ENCODE measurements around the gene NIF3L1.

NIF3L1 gene

GRCh38 chr2:200888704-200889625 lies at the start of gene NIF3L1, which contains the start of gene PPIL3:
NIF3L1 (plus strand) TSS chr2:200889371; CDS start chr2:200891944, 2,573 bp downstream.
PPIL3 (minus strand) TSS chr2:200889077; CDS start chr2:200887615, 1,462 bp downstream.
- DNase-seq: peak; percentile 91

GRCh38 chr2:200839513-200839912 lies 49.7 kb upstream of the NIF3L1 start:
- no peak for DNase-seq

- no peak for DNase-seq
These were observed 44.9 kb upstream of the NIF3L1 start for GRCh38 chr2:200843993-200844948.

- DNase-seq: no peak
These were observed 44.0 kb upstream of the NIF3L1 start for GRCh38 chr2:200845194-200845593.

- no peak for DNase-seq
These were observed 43.4 kb upstream of the NIF3L1 start for GRCh38 chr2:200845669-200846325.

- no peak for DNase-seq
These were observed 41.9 kb upstream of the NIF3L1 start for GRCh38 chr2:200847269-200847668.

GRCh38 chr2:200847939-200848338 lies 41.2 kb upstream of the NIF3L1 start:
- no peak for DNase-seq

GRCh38 chr2:200850512-200851256 lies 38.5 kb upstream of the NIF3L1 start:
- no peak for DNase-seq

GRCh38 chr2:200851398-200852248 lies 37.5 kb upstream of the NIF3L1 start:
- DNase-seq: no peak

GRCh38 chr2:200852605-200853004 lies 36.6 kb upstream of the NIF3L1 start:
- DNase-seq: no peak

- no peak for DNase-seq
These were observed 32.4 kb upstream of the NIF3L1 start for GRCh38 chr2:200856806-200857205.

GRCh38 chr2:200860092-200860795 lies 28.9 kb upstream of the NIF3L1 start:
- DNase-seq: no peak

- no peak for DNase-seq
These were observed 27.5 kb upstream of the NIF3L1 start for GRCh38 chr2:200861617-200862155.

GRCh38 chr2:200862532-200863000 lies 26.6 kb upstream of the NIF3L1 start:
- DNase-seq: peak; percentile 19

- no peak for DNase-seq
These were observed 25.4 kb upstream of the NIF3L1 start for GRCh38 chr2:200863782-200864175.

- DNase-seq: peak; percentile 83
These were observed 24.8 kb upstream of the NIF3L1 start, which contains the start of gene CLK1 for GRCh38 chr2:200864176-200865034. CLK1 (minus strand) TSS chr2:200864658; CDS start chr2:200861862, 2,796 bp downstream.

GRCh38 chr2:200869014-200869413 lies 20.2 kb upstream of the NIF3L1 start:
- no peak for DNase-seq

GRCh38 chr2:200871151-200871550 lies 18.0 kb upstream of the NIF3L1 start:
- DNase-seq: no peak

GRCh38 chr2:200873560-200873959 lies 15.6 kb upstream of the NIF3L1 start:
- DNase-seq: no peak

Measured in NCI-H510A treated with DMSO at 0.1 percent for 48 hours (cell line).